Left colon (tissue), 2 donors: ENCODE data around the gene C11orf16. TPM values are rescaled to one million over a fixed set of nuclear protein-coding genes. Genes with fewer than 3 reads are reported as not detected.
A peak's percentile ranks its signal among the peaks of the same experiment; 100 is the strongest.
"Not testable (repeated sequence)": the region's sequence is repeated elsewhere in the genome, so short reads cannot be mapped to it uniquely, and the experiment has no call there.

ENCODE experiments used
- ATAC-seq: fragments of 200-7000 bp; cut with Tn5 transposase; one replicate; pipeline ENCODE4 v1.9.1; 2020; ENCODE audit warnings: mild to moderate bottlenecking, moderate library complexity
- DNase-seq, 2 donors: peaks; one replicate each; pipeline ENCODE4 v3.0.0-alpha.2; 2020
- intact Hi-C, 2 donors: fragments of 100-400 bp; cut with DNase I in 1 of 2; cut with micrococcal nuclease in 1 of 2; formaldehyde crosslinking; loops; one replicate each; pipeline versions ENCODE4 v1.11.2 to v1.14.0; 2022; cut with DNase I, micrococcal nuclease
- total RNA-seq, 2 donors: library from RNA; stranded (reverse); fragmentation: NEBNext Ultra II Directional; extraction: Animal tissue kit (Norgen Biotek cat#: 25700); gene quantifications; one replicate each; pipeline ENCODE4 v1.2.1, GENCODE V29; 2021
- donor health status: DM: no; HTN: no; CAD: no.
- donor health status: DM: yes; HTN: yes; CAD: no.

C11orf16 gene
- total RNA-seq, 2 donors from 2014 or later, result not detected

- DNase-seq (no peak), ATAC-seq (no peak)
- intact Hi-C loops, result no loop called here
These were observed 8.8 kb upstream of the C11orf16 start for GRCh38 chr11:8941341-8942103.

GRCh38 chr11:8937659-8938058, 4.9 kb upstream of the C11orf16 start:
- ATAC-seq, result no peak
- DNase-seq, result no peak
- intact Hi-C loops, result no loop called here

GRCh38 chr11:8937159-8937558, 4.4 kb upstream of the C11orf16 start:
- ATAC-seq (no peak), DNase-seq (no peak)
- intact Hi-C loops, result no loop called here

- ATAC-seq, DNase-seq: not testable (repeated sequence)
These were observed 3.0 kb upstream of the C11orf16 start for GRCh38 chr11:8935789-8936188.

GRCh38 chr11:8934742-8935488, 2.2 kb upstream of the C11orf16 start:
- DNase-seq (no peak), ATAC-seq (no peak)
- intact Hi-C loops, result no loop called here

More at GRCh38 chr11:8935789-8936188, 3.0 kb upstream of the C11orf16 start:
- intact Hi-C loops, result not testable (repeated sequence)

- intact Hi-C loops, result no loop called here
- DNase-seq (no peak), ATAC-seq (no peak)
These were observed 1.2 kb upstream of the C11orf16 start for GRCh38 chr11:8933931-8934330.

GRCh38 chr11:8930456-8931175, 2.1 kb downstream of the C11orf16 start:
- ATAC-seq, result no peak
- no peak for DNase-seq
- intact Hi-C loops, result no loop called here

GRCh38 chr11:8928981-8929615, 3.6 kb downstream of the C11orf16 start:
- DNase-seq (no peak), ATAC-seq (no peak)
- intact Hi-C loops, result no loop called here

- DNase-seq (no peak), ATAC-seq (no peak)
- intact Hi-C loops, result no loop called here
These were observed 4.5 kb downstream of the C11orf16 start for GRCh38 chr11:8928205-8928604.

- DNase-seq, result no peak
- intact Hi-C loops, result no loop called here
These were observed 5.5 kb downstream of the C11orf16 start for GRCh38 chr11:8927233-8927632.

GRCh38 chr11:8926236-8926635, 6.5 kb downstream of the C11orf16 start:
- ATAC-seq (no peak), DNase-seq (no peak)
- intact Hi-C loops, result no loop called here

More at GRCh38 chr11:8927233-8927632, 5.5 kb downstream of the C11orf16 start:
- ATAC-seq, result no peak

- ATAC-seq, result no peak
- intact Hi-C loops, result no loop called here
These were observed 7.0 kb downstream of the C11orf16 start for GRCh38 chr11:8925711-8926110.

GRCh38 chr11:8922691-8923090, 10.1 kb downstream of the C11orf16 start:
- DNase-seq, result no peak
- ATAC-seq, result no peak
- intact Hi-C loops, result no loop called here

More at GRCh38 chr11:8925711-8926110, 7.0 kb downstream of the C11orf16 start:
- no peak for DNase-seq

GRCh38 chr11:8917157-8917825, 15.5 kb downstream of the C11orf16 start:
- intact Hi-C loops, result loop anchor here in 1 of 2 donors (10.0 kb wide), 1 partner anchor 232 kb away; the partner anchor contains the start of genes RPL27A and TRIM66
- no peak for ATAC-seq
- no peak for DNase-seq

GRCh38 chr11:8914661-8915018, 18.1 kb downstream of the C11orf16 start:
- intact Hi-C loops, result loop anchor here in 1 of 2 donors (10.0 kb wide), 1 partner anchor 230 kb away; the partner anchor contains the start of genes RPL27A and TRIM66
- no peak for ATAC-seq
- DNase-seq, result no peak

- peak in 1 of 2 donors; percentile 38 for DNase-seq
- intact Hi-C loops, result loop anchor here in 1 of 2 donors (10.0 kb wide), 1 partner anchor 229 kb away; the partner anchor contains the start of genes RPL27A and TRIM66
- no peak for ATAC-seq
These were observed 18.6 kb downstream of the C11orf16 start for GRCh38 chr11:8913961-8914660.

GRCh38 chr11:8911029-8911823, 21.5 kb downstream of the C11orf16 start, which contains the start of gene AKIP1:
AKIP1 (plus strand) TSS chr11:8911189; CDS start chr11:8911450, 261 bp downstream.
- DNase-seq (peak; percentile 95), ATAC-seq (peak; percentile 98)
- intact Hi-C loops, result loop anchor here in 1 of 2 donors (10.0 kb wide), 1 partner anchor 226 kb away; the partner anchor contains the start of genes RPL27A and TRIM66
